Colonic mucosa (tissue), 4 donors: ENCODE measurements around the gene CREBRF. TPM values are rescaled to one million over a fixed set of nuclear protein-coding genes. Genes with fewer than 3 reads are reported as not detected.
"Not testable (repeated sequence)": the region's sequence is repeated elsewhere in the genome, so short reads cannot be mapped to it uniquely, and the experiment has no call there.

Experiments
- DNase-seq: peaks from one replicate; pipeline ENCODE4 v3.0.0-alpha.2; 2020
- H3K27ac ChIP-seq: fragments of 200-600 bp; one replicate; pipeline ENCODE4 v1.8.0; 2021
- H3K27me3 ChIP-seq: fragments of 200-600 bp; one replicate; pipeline ENCODE4 v1.8.0; 2021
- H3K36me3 ChIP-seq: fragments of 200-600 bp; one replicate; pipeline ENCODE4 v1.8.0; 2021
- H3K4me1 ChIP-seq: fragments of 200-600 bp; one replicate; pipeline ENCODE4 v1.8.0; 2021; ENCODE audit warnings: mild to moderate bottlenecking
- H3K4me3 ChIP-seq: fragments of 200-600 bp; one replicate; pipeline ENCODE4 v1.8.0; 2021
- H3K9ac ChIP-seq, 2 donors: one replicate each; pipeline ENCODE4 v1.7.0; 2013; ENCODE audit warnings: control low read depth in 2 of 2, low read depth in 2 of 2, low read length in 2 of 2
- H3K9me3 ChIP-seq: fragments of 200-600 bp; one replicate; pipeline ENCODE4 v1.8.0; 2021
- CTCF ChIP-seq: fragments of 200-600 bp; IDR thresholded peaks from one replicate; pipeline ENCODE4 v1.8.0; 2022; ENCODE audit warnings: antibody characterized with exemption, mild to moderate bottlenecking
- intact Hi-C: fragments of 100-400 bp; cut with DNase I; formaldehyde crosslinking; loops from one replicate; pipeline ENCODE4 v1.14.1; 2022
- total RNA-seq, 2 donors: library from RNA; stranded (reverse); fragmentation: NEBNext Ultra II Directional in 1 of 2; extraction: Animal tissue kit (Norgen Biotek cat#: 25700) in 1 of 2; gene quantifications; one replicate each; pipeline ENCODE4 v1.2.1, GENCODE V29; 2021
- donor health status: healthy.
- donor health status: DM: no; HTN: no; CAD: no.
- donor health status: DM: no; HTN: no; CAD: no.

CREBRF gene
- total RNA-seq, 2 donors from 2014 or later, result 7.2 to 19.1 TPM

GRCh38 chr5:173148354-173148753, 92.2 kb downstream of the CREBRF start:
- Histone ChIP-seq H3K4me1 (no peaks in the 10 kb centered on the region), H3K36me3 (no peaks in the 10 kb centered on the region), H3K4me3 (no peak overlapping the region), H3K27ac (no peak overlapping the region), H3K9ac (no peak overlapping the region), H3K27me3 (no peaks in the 10 kb centered on the region), H3K9me3 (no peaks in the 10 kb centered on the region)
- intact Hi-C loops, result no loop called here
- TF ChIP-seq CTCF, result no peak
- DNase-seq, result no peak

GRCh38 chr5:173152547-173152946, 96.4 kb downstream of the CREBRF start:
- Histone ChIP-seq H3K4me1 (no peaks in the 10 kb centered on the region), H3K4me3 (no peak overlapping the region), H3K27ac (no peak overlapping the region), H3K27me3 (no peaks in the 10 kb centered on the region), H3K36me3 (peaks cover 7% of the 10 kb centered on the region), H3K9ac (no peak overlapping the region), H3K9me3 (no peaks in the 10 kb centered on the region)
- intact Hi-C loops, result no loop called here
- DNase-seq, result no peak
- TF ChIP-seq CTCF, result no peak

- no peak overlapping the region for H3K27ac ChIP-seq
- no peaks in the 10 kb centered on the region for H3K4me1 ChIP-seq
- H3K9ac ChIP-seq, result no peak overlapping the region
- DNase-seq, result no peak
- no peaks in the 10 kb centered on the region for H3K27me3 ChIP-seq
- intact Hi-C loops, result no loop called here
- TF ChIP-seq CTCF, result no peak
- no peaks in the 10 kb centered on the region for H3K9me3 ChIP-seq
- H3K4me3 ChIP-seq, result no peak overlapping the region
- peaks cover 7% of the 10 kb centered on the region for H3K36me3 ChIP-seq
Observed at GRCh38 chr5:173153842-173154241, 97.7 kb downstream of the CREBRF start.

GRCh38 chr5:173154619-173155018, 98.5 kb downstream of the CREBRF start:
- H3K36me3 ChIP-seq, H3K27ac ChIP-seq: not testable (repeated sequence)

GRCh38 chr5:173155912-173156311, 99.8 kb downstream of the CREBRF start:
- no peak for DNase-seq
- Histone ChIP-seq H3K36me3 (peaks cover 7% of the 10 kb centered on the region), H3K4me3 (no peak overlapping the region), H3K9me3 (no peaks in the 10 kb centered on the region), H3K4me1 (no peaks in the 10 kb centered on the region), H3K9ac (no peak overlapping the region), H3K27me3 (no peaks in the 10 kb centered on the region), H3K27ac (no peak overlapping the region)
- intact Hi-C loops, result no loop called here
- no peak for TF ChIP-seq CTCF

More at GRCh38 chr5:173154619-173155018, 98.5 kb downstream of the CREBRF start:
- H3K9me3 ChIP-seq, H3K4me3 ChIP-seq, H3K4me1 ChIP-seq, intact Hi-C loops, H3K9ac ChIP-seq, DNase-seq, H3K27me3 ChIP-seq: not testable (repeated sequence)

- DNase-seq, result no peak
- no peaks in the 10 kb centered on the region for H3K9me3 ChIP-seq
- no peaks in the 10 kb centered on the region for H3K27me3 ChIP-seq
- intact Hi-C loops, result no loop called here
- no peak overlapping the region for H3K27ac ChIP-seq
- TF ChIP-seq CTCF, result no peak
- H3K4me3 ChIP-seq, result no peak overlapping the region
- no peak overlapping the region for H3K9ac ChIP-seq
- peaks cover 7% of the 10 kb centered on the region for H3K36me3 ChIP-seq
- no peaks in the 10 kb centered on the region for H3K4me1 ChIP-seq
Observed at GRCh38 chr5:173158366-173158765, 102.2 kb downstream of the CREBRF start.
